T47D (cell line): Measurements from ENCODE around the gene FAM120B.
A peak's percentile ranks its signal among the peaks of the same experiment; 100 is the strongest.

Source experiments
- DNase-seq, 2 experiments: peaks; one replicate each; pipeline versions ENCODE4 v3.0.0 to v3.0.0-alpha.2; 2011 to 2012; ENCODE audit warnings: low read depth in 1 of 2, low spot score in 1 of 2
- JUND ChIP-seq: IDR thresholded peaks from 2 replicates; pipeline ENCODE4 v1.6.1; 2012; ENCODE audit warnings: low read depth
- in situ Hi-C: cut with HindIII; loops from 2 replicates; pipeline ENCODE4 v1.10.0; 2016; ENCODE audit warnings: low sequenced_read_pairs, low pct_unique_long_range_greater_than_20kb

Gene FAM120B

DNA sequence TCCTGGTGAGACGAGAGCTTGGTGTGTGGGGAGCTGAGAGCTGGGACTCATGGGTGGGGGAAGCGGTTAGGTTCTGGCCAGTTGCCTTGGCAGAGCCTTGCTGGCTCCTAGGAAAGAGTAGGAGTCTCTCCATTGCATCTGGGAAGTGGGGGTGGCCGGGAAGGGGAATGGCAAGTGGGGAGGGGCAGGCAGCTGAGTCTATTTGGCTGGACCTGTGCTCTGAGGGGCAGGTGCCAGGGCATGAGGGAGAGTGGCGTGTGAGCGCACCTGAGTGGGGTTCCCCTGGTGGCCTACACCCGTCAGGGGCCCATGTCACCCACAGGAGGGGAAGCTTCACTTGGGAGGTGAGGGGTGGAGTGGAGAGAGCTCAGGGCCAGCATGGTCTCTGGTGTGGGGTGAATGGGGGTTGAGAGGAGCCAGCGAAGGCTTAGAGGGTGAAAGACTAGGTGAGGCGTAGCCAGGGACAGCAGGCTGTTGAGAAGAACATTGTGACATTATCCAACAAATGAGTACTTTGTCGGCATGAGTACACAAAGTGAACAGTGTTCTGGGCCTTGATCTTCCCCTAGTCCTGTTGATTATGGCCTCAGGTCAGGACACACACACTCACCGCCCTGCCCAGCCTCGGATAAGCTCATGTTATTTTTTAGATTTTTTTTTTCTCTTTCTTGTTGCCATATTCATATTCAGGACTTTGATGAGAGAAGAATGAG is 59.8 kb downstream of the FAM120B start:
- in situ Hi-C loops, result no loop called here
- DNase-seq, result no peak
- TF ChIP-seq JUND, result no peak

- in situ Hi-C loops, result no loop called here
- TF ChIP-seq JUND, result no peak
- no peak for DNase-seq
Measured at GRCh38 chr6:170367241-170367640, 60.7 kb downstream of the FAM120B start.

DNA sequence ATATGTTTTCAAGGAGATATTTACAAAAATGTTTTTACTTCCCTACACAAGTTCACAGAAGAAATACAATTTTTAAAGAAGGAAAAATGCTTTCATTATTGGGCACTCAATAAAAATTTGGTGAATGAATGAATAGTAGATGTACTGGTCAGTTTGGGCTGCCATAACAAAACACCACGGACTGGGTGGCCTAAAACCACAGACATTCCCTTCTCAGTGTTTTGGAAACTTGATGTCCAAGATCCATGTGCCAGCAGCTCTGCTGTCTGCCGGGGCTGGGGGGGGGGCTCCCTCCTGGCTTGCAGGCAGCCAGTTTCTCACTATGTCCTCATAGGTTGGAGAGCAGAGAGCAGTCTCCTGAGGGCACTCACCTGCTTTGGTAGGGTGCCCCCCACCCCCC is 62.0 kb downstream of the FAM120B start:
- in situ Hi-C loops, result no loop called here
- no peak for DNase-seq
- no peak for TF ChIP-seq JUND

GRCh38 chr6:170369403-170369802 is 62.8 kb downstream of the FAM120B start:
- in situ Hi-C loops, result no loop called here
- TF ChIP-seq JUND, result no peak
- DNase-seq, result no peak

GRCh38 chr6:170370416-170370815 is 63.9 kb downstream of the FAM120B start:
- no peak for TF ChIP-seq JUND
- DNase-seq, result no peak

GRCh38 chr6:170371080-170371479 is 64.5 kb downstream of the FAM120B start:
- DNase-seq, result no peak
- in situ Hi-C loops, result no loop called here
- no peak for TF ChIP-seq JUND

More at GRCh38 chr6:170370416-170370815, 63.9 kb downstream of the FAM120B start:
- in situ Hi-C loops, result no loop called here

DNA sequence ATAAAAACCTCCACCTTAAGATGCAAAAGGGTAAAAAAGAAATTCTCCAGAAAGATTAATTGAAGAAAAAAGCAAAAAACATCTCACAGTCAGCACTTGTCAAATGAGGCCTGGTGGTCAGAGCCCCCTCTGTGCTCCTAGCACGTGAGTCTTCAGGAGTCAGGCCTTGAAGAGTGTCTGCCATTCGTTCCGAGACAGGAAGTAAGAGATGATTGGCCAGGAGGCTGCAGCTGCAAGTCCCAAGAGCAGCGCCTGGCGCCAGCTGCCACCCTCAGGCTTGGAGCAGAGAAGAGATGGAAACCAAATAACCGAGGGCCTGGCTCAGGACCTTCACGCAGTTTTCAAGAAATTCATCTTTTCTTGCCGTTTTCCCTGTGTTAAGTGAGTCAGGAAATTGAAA is 65.0 kb downstream of the FAM120B start:
- DNase-seq, result no peak
- TF ChIP-seq JUND, result no peak
- in situ Hi-C loops, result no loop called here

DNA sequence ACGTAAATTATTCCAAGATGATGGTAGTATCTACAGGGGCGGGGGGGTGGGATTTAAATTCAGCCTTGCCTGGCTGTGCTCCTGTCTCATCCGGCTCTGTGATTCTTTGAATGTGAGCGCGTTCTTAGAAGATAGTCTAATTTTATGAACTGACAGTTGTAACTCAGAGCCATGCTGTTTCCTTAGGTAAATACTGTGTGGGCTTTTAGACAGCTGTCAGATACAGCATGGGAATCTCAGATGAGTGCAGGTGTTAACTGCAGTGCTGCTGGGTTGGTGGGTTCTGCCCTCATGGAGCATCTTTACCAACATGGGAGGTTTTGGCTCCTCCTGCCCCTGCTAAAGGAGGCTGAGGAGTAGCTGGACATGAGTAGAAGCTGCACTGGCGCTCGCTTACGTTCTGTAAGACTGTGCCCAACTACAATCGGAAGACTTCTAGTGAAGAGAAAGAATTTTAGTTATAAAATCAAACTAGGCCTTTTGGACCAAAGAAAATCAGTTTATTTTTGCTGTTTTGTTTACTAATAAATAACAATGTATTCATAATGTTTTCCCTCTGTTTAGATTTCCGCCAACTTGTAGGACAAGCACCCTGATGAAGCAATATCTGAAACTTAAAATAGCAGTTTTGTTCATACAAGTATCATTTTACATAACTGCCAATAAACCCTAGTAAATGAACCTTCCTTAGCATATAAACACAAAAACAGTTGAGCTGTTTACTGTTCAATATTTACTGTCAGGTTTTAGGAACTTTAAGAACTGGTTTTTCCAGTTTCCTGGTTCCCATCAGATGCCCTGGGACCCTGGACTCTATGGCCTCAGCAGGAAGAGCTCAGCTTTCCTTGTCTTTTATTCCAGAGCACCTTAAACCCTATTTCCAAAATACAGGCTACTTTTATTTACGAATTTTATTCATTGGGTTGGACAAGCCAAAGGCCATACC is 66.1 kb downstream of the FAM120B start:
- peak in 1 of 2 experiments; percentile 72 for DNase-seq
- no peak for TF ChIP-seq JUND
- in situ Hi-C loops, result no loop called here

- TF ChIP-seq JUND, result no peak
- in situ Hi-C loops, result no loop called here
- peak in 1 of 2 experiments; percentile 3 for DNase-seq
Measured at GRCh38 chr6:170374571-170375444, 68.2 kb downstream of the FAM120B start.

DNA sequence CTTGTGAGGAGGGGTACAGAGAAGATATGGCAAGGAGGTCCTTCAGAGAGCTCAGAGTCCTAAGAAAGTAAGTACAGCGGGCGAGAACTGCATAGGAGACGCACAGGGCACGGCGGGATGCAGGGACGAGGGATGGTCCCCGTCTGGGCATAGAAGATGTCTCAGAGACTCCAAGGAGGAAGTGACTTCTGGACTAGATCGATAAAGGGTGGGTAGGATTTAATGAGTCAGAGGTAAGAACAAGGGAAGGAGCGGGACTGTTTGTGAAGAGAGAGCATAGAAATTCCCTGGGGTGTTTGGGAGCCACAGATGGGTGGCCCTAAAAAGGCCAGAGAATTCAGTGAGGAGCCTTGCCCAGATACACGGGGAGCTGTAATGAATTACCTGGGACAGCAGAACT is 69.1 kb downstream of the FAM120B start:
- TF ChIP-seq JUND, result no peak
- DNase-seq, result no peak
- in situ Hi-C loops, result no loop called here

DNA sequence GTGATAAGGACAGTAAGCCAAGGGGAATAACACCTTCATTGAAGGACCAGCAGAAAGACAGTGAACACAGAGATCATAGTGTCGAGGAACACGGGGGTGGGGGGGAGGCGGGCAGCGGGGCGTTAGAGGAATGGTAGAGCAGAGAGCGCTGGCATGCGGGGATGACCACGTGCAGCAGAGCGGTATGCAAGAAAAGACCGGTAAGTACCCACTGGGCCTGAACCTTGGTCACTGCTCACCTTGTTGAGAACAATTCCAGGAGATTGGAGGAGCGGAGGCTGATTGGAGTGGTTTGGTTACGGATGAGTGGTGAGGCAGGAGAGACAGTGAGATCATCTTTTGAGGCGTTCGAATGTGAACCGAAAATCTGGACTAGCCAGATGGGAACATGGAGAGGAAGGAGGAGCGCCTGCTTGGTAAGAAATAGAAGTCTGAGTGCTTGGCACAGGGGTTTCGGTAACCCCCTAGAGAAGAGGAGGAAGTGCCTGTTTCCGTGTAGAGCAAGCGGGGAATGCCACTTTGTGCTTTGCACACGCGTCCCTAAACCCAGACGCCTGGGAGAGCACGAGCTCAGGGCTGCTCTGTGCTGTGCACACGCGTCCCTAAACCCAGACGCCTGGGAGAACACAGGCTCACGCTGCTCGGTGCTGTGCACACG is 70.0 kb downstream of the FAM120B start:
- no peak for DNase-seq
- in situ Hi-C loops, result no loop called here
- no peak for TF ChIP-seq JUND

GRCh38 chr6:170378502-170378901 is 71.9 kb downstream of the FAM120B start:
- no peak for DNase-seq

More at GRCh38 chr6:170378502-170378901, 71.9 kb downstream of the FAM120B start:
- in situ Hi-C loops, result no loop called here
- TF ChIP-seq JUND, result no peak
